Measurements from ENCODE around the gene SLC22A17.
"Not testable (repeated sequence)": the region's sequence is repeated elsewhere in the genome, so short reads cannot be mapped to it uniquely, and the experiment has no call there.

SLC22A17 gene

GRCh38 chr14:23352506-23353432, at the start of gene SLC22A17:
Gene SLC22A17 (minus strand): TSS chr14:23352887.
- DNase-seq = peak; percentile 61

GRCh38 chr14:23401291-23401690, 48.6 kb upstream of the SLC22A17 start:
- no peak for DNase-seq

GRCh38 chr14:23400496-23401149, 47.9 kb upstream of the SLC22A17 start:
- DNase-seq = not testable (repeated sequence)

GRCh38 chr14:23399591-23399990, 46.9 kb upstream of the SLC22A17 start:
- DNase-seq = no peak

- DNase-seq = no peak
These were observed 46.4 kb upstream of the SLC22A17 start for GRCh38 chr14:23399136-23399535.

GRCh38 chr14:23398348-23398747, 45.7 kb upstream of the SLC22A17 start:
- no peak for DNase-seq

- no peak for DNase-seq
These were observed 44.2 kb upstream of the SLC22A17 start for GRCh38 chr14:23396781-23397407.

GRCh38 chr14:23396126-23396525, 43.4 kb upstream of the SLC22A17 start:
- DNase-seq = no peak

GRCh38 chr14:23392613-23393012, 39.9 kb upstream of the SLC22A17 start:
- DNase-seq = no peak

GRCh38 chr14:23389871-23390270, 37.2 kb upstream of the SLC22A17 start:
- not testable (repeated sequence) for DNase-seq

- no peak for DNase-seq
These were observed 36.7 kb upstream of the SLC22A17 start for GRCh38 chr14:23389396-23389795.

- DNase-seq = no peak
These were observed 36.3 kb upstream of the SLC22A17 start for GRCh38 chr14:23388996-23389395.

GRCh38 chr14:23387916-23388882, 35.5 kb upstream of the SLC22A17 start:
- no peak for DNase-seq

GRCh38 chr14:23386999-23387398, 34.3 kb upstream of the SLC22A17 start:
- no peak for DNase-seq

GRCh38 chr14:23386266-23386657, 33.6 kb upstream of the SLC22A17 start:
- DNase-seq = not testable (repeated sequence)

GRCh38 chr14:23385642-23386265, 33.1 kb upstream of the SLC22A17 start:
- no peak for DNase-seq

GRCh38 chr14:23385244-23385641, 32.6 kb upstream of the SLC22A17 start:
- no peak for DNase-seq

- DNase-seq = no peak
These were observed 31.8 kb upstream of the SLC22A17 start for GRCh38 chr14:23384364-23385080.

GRCh38 chr14:23382731-23383440, 30.2 kb upstream of the SLC22A17 start:
- no peak for DNase-seq

GRCh38 chr14:23382276-23382675, 29.6 kb upstream of the SLC22A17 start:
- no peak for DNase-seq

- DNase-seq = no peak
These were observed 29.2 kb upstream of the SLC22A17 start for GRCh38 chr14:23381871-23382270.

All from COR-L47 (cell line).